Measurements from ENCODE around the gene LMF1.

Gene LMF1

DNA sequence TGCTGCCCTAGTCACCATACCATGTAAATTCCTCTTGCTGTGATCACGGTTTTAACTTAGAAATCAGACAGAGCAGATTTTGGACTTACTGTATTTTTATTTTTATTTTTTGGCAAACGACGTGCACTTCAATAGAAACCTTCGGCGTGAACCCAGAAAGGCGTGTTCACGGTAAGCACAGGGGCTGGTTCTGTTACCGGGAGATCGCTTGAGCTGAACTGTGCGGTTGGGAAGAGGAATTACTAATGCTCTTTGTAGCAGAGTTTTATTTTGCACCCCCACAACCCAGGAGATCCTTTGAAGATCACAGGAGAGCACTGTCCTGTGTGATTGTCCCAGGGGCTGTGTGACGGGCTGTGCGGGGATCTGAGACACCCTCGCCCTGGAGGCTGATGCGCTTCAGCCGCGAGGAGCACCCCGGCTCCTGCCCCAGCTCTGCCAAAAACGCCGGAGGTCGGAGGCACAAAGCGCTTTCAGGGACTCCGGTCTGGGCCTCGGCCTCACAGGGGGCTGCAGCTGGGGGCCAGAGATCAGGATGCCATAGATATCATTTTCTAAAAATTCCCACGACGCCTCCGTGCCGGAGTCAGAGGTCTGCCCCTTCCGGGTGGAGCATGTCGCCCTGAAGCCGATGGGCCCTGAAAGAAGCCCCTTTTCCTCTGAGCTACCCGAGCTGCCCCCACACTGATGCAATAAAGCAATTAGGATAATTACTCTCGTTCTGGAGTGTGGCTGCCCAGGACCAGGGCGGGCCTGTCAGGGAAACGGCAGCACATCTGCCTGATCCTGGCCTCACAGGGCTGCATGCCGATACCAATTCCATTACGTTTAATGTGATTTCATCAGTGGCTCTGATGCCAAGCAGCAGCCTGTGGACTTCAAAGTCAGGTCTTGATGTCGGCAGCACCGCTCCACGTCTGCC is 71.8 kb downstream of the LMF1 start:
- no peak for TF ChIP-seq GATA1 (IDR thresholded peaks at IDR 0.05; ENCODE audit: low read depth, low read length)
- no peak for TF ChIP-seq POLR2A (IDR thresholded peaks at IDR 0.05; ENCODE audit: low read length)
- no peak for DNase-seq

- TF ChIP-seq POLR2A (IDR thresholded peaks at IDR 0.05; ENCODE audit: low read length) (no peak), GATA1 (IDR thresholded peaks at IDR 0.05; ENCODE audit: low read depth, low read length) (no peak)
- no peak for DNase-seq
Measured at GRCh38 chr16:898216-898615, 72.6 kb downstream of the LMF1 start.

GRCh38 chr16:897701-898100 is 73.1 kb downstream of the LMF1 start:
- TF ChIP-seq POLR2A (IDR thresholded peaks at IDR 0.05; ENCODE audit: low read length) (no peak), GATA1 (IDR thresholded peaks at IDR 0.05; ENCODE audit: low read depth, low read length) (no peak)
- DNase-seq, result no peak

- no peak for DNase-seq
- TF ChIP-seq GATA1 (IDR thresholded peaks at IDR 0.05; ENCODE audit: low read depth, low read length), result no peak
- TF ChIP-seq POLR2A (IDR thresholded peaks at IDR 0.05; ENCODE audit: low read length), result no peak
Measured at GRCh38 chr16:897200-897543, 73.6 kb downstream of the LMF1 start.

DNA sequence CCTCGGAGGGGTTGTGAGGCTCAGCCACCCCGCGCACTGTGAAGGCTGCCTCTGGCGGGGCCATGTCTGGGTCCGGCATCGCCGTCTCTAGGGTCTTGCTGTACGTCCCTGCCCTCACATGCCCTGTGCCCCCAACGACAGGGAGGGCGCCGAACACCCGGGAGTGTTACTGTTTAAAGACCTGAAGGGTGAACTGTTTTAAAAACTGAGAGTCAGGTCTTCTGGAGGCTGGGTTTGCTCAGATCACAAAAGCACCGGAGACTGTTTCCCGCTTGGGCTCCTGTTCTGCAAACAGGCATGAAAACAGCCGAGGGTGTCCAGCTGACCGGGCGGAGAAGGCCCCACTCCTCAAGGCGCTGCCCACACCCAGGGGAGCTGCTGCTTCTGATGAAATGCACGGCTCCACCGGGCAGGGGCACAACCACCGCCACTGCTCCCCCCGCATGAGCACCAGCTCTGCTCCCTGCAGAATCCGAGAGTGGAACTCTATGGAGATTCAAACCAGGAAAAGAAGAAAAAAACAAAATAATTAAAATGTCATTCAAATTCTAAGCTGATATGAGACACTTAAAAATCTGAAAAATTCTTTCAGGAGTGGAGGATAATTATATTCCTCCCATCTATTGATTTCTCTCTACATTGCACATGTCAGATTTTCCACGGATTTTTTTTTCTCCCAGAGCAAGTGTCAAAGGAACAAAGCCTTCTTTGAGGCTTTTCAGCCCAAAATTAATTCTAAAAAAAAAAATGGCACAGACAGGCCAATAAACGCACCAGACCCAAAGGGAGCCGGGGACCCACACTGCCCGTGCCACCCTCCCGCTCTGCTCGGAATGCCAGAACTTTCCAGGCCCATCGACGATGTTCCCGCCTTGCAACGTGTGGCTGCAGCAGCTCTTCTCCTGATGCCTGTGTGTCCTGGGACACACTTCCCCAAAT is 74.3 kb downstream of the LMF1 start:
- TF ChIP-seq GATA1 (IDR thresholded peaks at IDR 0.05; ENCODE audit: low read depth, low read length) (no peak), POLR2A (IDR thresholded peaks at IDR 0.05; ENCODE audit: low read length) (no peak)
- DNase-seq, result no peak

- TF ChIP-seq POLR2A (IDR thresholded peaks at IDR 0.05; ENCODE audit: low read length) (no peak), GATA1 (IDR thresholded peaks at IDR 0.05; ENCODE audit: low read depth, low read length) (no peak)
- DNase-seq, result no peak
Measured at GRCh38 chr16:895371-895770, 75.4 kb downstream of the LMF1 start.

GRCh38 chr16:894841-895240 is 75.9 kb downstream of the LMF1 start:
- TF ChIP-seq GATA1 (IDR thresholded peaks at IDR 0.05; ENCODE audit: low read depth, low read length) (no peak), POLR2A (IDR thresholded peaks at IDR 0.05; ENCODE audit: low read length) (no peak)
- DNase-seq, result no peak

GRCh38 chr16:894136-894535 is 76.6 kb downstream of the LMF1 start:
- TF ChIP-seq POLR2A (IDR thresholded peaks at IDR 0.05; ENCODE audit: low read length) (no peak), GATA1 (IDR thresholded peaks at IDR 0.05; ENCODE audit: low read depth, low read length) (no peak)
- no peak for DNase-seq

DNA sequence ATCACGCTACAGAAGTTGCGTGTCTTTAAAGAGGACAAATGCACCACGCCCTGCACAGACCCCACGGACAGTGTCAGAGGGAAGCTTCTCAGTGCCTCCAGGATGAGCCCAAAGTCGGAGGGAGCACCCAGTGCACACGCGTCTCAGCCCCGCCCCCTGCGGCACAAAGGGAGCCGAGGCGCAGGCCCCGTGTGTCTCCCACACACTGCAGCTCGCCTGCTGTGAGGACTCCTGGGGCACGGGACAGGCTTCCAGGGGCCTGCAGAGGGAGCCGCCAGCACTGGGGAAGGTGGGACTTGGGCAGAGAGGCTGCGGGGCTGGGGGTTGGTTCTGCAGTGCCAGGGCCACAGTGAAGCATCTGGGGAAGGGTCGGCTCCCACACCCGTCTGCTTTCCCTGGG is 77.4 kb downstream of the LMF1 start:
- no peak for TF ChIP-seq POLR2A (IDR thresholded peaks at IDR 0.05; ENCODE audit: low read length)
- TF ChIP-seq GATA1 (IDR thresholded peaks at IDR 0.05; ENCODE audit: low read depth, low read length), result no peak
- no peak for DNase-seq

DNA sequence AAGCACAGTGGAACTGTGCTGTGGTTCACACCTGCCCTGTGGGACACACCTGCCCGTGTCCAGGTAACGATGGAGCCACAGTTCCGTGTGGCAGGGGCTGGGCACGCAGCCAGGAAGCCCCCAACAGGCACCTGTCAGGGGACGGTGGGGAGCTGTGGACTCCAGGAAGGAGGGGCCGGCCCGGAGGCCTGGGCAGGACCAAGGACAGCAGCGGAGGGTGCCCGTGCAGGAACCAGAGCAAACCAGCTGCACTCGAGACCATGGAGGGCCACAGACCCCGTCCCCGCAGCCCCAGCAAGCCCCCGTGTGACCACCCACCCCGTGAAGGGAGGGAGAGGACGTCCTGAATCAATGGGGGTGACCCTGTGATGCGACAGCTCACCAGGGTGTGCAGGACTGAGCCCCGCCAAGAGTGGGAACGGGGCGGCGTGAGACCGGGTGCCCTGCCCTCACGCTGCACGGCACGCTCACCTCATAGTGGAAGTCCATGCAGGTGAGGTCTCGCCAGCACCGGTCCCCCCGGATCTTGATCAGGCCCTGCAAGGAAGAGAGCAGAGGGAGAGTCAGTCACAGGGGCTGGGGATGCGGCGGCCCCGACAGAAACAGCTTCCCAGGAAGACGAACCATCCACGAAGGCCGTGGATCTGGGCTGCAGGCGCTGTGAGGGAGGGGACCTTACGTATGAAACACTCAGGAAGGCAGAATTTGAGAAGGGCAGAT is 78.1 kb downstream of the LMF1 start:
- no peak for DNase-seq
- TF ChIP-seq GATA1 (IDR thresholded peaks at IDR 0.05; ENCODE audit: low read depth, low read length), result no peak
- no peak for TF ChIP-seq POLR2A (IDR thresholded peaks at IDR 0.05; ENCODE audit: low read length)

GRCh38 chr16:892006-892405 is 78.8 kb downstream of the LMF1 start:
- TF ChIP-seq GATA1 (IDR thresholded peaks at IDR 0.05; ENCODE audit: low read depth, low read length), result no peak
- DNase-seq, result no peak

DNA sequence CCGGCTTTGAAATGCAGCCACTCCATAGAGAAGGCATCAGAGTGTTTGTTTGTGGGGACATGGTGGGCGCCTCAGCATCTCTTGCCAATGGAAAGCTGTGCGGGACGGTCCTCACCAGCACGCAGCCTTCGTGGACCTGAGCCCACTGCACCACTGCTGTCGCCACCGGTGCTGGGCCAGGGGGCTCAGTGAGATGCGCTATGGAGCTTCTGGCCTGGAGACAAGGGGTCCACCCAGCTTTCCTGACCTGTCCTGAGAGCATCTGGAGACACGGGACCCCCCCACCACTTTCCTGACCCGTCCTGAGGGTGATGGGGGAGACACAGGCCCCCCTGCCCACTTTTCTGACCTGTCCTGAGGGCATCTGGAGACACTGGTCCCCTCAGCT is 79.4 kb downstream of the LMF1 start:
- DNase-seq, result no peak
- TF ChIP-seq POLR2A (IDR thresholded peaks at IDR 0.05; ENCODE audit: low read length), result no peak
- TF ChIP-seq GATA1 (IDR thresholded peaks at IDR 0.05; ENCODE audit: low read depth, low read length), result no peak

DNA sequence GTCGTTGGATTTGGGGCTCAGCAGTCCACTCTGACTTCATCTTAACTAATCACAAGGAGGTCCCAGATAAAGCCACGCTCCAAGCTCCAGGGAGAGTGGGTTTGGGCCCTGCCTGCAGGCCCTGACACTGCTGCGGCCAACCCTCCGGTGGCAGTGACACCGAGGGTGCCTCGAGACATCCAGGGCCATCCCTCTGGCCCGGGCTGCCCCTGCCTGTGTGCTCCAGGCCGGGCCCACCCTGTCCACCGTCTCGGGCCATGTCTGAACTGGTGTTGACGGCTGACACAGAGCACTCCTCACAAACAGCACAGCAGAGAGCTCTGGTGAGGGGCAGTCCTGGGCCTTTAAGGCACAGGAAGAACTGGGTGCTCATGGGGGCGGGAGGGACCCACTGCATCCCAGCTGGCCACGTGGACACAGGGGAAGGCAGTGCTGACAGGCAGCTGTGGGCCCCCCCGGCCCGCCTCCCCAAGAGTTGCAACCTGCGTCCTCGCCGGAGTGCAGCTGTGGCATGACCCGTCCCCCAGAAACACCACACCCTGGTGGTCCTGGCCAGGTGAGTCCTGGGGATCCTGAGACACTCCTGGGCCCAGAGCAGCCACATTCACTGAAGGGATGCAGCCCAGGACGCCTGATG is 80.0 kb downstream of the LMF1 start:
- no peak for DNase-seq
- no peak for TF ChIP-seq POLR2A (IDR thresholded peaks at IDR 0.05; ENCODE audit: low read length)
- no peak for TF ChIP-seq GATA1 (IDR thresholded peaks at IDR 0.05; ENCODE audit: low read depth, low read length)
